Glomerular visceral epithelial cell (primary cell): Measurements from ENCODE around the gene NAA80.

ENCODE experiments used
- DNase-seq: peaks from one replicate; pipeline ENCODE4 v3.0.0-alpha.2; 2016; ENCODE audit errors: extremely low spot score

The NAA80 gene

GRCh38 chr3:50330330-50330729 is 31.1 kb upstream of the NAA80 start:
- DNase-seq, result no peak

- peak; percentile 96 for DNase-seq
These were observed 28.9 kb upstream of the NAA80 start, which contains the start of gene TUSC2 for GRCh38 chr3:50327943-50328691. TUSC2 (minus strand) TSS chr3:50328223; CDS start chr3:50328099, 124 bp downstream.

DNA sequence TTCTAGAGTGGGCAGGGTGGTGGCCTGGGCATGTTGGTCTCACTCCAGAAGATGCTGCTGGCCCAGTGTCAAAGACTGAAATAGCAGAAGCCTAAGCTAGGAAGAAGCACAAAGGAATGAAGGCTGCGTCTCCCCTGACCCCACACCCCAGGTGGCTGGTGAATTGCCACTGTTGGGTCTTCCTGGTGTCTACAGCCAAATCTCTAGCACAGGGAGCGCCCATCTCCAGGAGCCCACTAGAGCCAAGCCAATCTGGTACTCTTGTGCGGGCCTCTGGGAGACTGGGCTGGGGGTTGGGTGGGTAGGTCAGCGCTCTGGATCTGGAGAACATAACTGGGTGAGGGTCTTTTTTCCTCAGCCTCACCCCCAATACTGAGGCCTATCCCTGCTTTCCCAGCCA is 27.9 kb upstream of the NAA80 start:
- DNase-seq, result no peak

- no peak for DNase-seq
These were observed 27.0 kb upstream of the NAA80 start for GRCh38 chr3:50326182-50326541.

GRCh38 chr3:50325497-50326181 is 26.4 kb upstream of the NAA80 start:
- no peak for DNase-seq

- no peak for DNase-seq
These were observed 25.9 kb upstream of the NAA80 start for GRCh38 chr3:50325113-50325480.

GRCh38 chr3:50324351-50325112 is 25.3 kb upstream of the NAA80 start:
- DNase-seq, result peak; percentile 68

GRCh38 chr3:50323614-50324199 is 24.5 kb upstream of the NAA80 start:
- no peak for DNase-seq

DNA sequence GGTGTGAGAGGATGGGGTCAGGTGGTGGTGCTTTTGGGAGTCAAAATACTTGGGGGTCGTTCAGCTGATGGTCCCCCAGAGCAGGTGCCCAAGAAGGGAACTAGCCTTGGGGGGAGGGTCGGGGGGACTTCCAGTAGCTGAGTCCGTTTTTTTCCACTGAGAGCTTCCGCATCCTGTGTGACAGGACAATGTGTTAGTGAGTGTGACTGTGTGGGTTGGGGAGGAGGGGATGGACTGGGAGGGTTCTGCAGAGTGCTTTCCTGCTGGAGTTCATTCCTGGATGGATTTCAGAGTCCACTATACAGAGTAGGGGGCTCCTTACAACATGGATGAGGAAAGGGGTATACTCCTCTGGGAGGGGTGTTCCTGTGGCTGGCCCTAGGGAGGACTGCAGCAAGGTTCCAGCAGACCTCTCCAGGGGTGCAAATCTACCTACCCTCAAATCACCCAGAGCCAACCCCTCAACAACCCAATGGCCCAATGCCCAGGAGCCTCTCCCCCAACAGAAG is 23.9 kb upstream of the NAA80 start:
- no peak for DNase-seq

GRCh38 chr3:50322386-50323091 is 23.3 kb upstream of the NAA80 start, which contains the start of gene HYAL2:
HYAL2 (minus strand) TSS chr3:50322745; CDS start chr3:50320489, 2,256 bp downstream.
- no peak for DNase-seq

- no peak for DNase-seq
These were observed 22.8 kb upstream of the NAA80 start for GRCh38 chr3:50322115-50322385.

- peak; percentile 84 for DNase-seq
These were observed 22.3 kb upstream of the NAA80 start for GRCh38 chr3:50321336-50322114.

DNA sequence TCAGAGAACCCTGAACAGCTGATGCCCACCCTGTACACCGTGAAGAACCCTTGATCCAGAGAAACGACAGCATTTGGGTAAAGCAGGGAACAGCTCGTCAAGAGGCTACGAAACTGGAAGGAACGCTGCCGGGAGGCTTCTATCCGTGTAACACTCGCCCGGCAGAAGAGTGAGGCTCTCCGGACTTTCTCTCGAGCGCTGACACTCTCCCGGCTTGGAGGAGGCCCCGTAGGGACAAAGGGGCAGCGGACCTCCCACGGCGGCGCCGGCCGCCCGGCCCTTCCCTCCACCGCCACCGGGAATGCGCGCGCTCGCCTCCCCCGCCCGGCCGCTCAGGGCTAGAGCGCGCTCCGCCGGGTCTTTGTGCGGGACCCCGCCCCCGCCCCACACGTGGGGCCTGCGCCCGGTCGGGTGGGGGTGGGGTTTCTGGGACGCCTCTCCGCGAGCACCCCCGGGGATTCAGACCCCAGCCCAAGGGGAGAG is 21.7 kb upstream of the NAA80 start:
- peak; percentile 68 for DNase-seq

DNA sequence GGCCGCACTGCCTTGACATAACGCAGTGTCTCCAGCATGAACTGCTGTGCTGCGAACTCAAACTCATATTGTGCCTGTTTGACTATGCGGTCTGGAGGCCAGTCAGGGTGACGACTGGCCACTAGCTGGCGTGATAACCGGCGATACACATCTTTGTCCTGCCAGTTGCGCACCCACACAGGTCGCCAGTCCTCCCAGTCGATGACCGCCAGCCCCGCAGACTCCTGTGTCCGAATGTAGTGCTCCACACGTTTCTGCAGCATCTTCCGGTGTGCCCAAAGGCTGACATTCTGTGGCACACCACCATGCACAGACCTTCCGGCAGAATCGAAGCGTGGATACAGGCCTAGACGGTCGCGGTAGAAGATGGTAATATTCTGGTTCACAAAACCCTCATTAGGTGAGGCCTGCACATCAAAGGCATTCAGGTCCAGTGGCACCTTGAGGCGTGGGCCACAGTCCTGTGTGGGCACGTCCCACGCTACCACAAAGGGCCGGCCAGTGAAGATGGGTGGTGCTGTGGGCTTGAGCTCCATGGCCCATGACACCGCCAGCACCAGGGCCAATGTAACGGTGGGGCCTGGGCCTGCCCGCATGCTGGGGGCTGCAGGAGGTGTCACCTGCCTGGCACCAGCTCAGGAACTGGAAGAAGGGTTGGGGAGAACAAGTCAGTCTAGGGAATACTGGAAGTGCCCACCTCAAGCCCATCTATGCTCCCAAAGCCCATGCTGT is 20.9 kb upstream of the NAA80 start:
- no peak for DNase-seq

DNA sequence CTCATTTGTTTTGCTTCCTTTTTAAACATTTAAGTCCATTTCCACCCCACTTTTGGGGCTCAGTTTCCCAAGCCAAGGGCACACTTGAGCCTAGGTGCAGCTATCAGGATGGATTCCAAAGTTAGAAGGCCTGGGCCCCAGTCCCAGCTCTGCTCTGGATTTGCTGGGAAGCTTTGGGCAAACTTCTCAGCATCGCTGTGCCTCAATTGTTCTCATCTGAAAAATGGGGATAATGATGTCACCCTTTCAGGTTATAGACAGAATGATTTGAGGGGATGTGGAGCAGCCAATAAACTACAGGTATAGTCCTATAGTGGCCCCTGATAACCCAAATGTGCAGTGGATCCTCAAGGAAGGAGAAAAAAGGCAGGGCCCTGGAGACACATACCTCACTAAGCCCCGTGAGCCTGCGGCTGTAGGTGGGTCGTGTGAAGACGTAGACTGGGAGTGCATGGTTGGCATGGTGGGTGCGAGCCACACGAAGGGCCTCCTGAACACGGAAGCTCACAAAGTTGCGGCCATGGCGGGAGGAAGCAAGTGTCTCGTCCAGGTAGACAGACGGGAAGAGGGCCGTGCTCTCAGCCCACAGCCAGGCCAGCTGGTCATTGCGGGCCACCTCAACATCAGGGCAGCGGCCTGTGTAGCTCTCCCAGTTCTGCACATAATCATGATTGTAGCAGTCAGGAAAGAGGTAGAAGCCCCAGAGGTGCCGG is 20.1 kb upstream of the NAA80 start:
- DNase-seq, result no peak

- no peak for DNase-seq
These were observed 19.4 kb upstream of the NAA80 start for GRCh38 chr3:50318615-50319014.

DNA sequence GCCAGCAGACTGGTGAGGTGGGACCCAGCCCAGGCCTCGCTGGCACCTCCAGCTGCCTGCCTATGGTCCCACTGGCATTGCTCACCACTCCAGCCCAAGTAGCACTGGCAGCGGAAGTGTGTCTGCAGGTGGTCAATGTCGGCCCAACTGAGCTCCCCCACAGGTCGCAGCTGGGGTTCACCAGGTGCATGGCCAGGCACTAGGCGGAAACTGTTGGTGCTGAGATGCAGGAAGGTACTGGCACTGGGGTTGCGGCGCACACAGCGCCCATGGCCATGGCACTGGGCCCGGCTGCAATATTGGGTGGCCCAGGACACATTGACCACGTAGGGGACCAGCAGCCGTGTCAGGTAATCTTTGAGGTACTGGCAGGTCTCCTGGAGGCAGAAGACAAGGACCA is 19.0 kb upstream of the NAA80 start:
- DNase-seq, result no peak

GRCh38 chr3:50317300-50317699 is 18.1 kb upstream of the NAA80 start:
- DNase-seq, result no peak

DNA sequence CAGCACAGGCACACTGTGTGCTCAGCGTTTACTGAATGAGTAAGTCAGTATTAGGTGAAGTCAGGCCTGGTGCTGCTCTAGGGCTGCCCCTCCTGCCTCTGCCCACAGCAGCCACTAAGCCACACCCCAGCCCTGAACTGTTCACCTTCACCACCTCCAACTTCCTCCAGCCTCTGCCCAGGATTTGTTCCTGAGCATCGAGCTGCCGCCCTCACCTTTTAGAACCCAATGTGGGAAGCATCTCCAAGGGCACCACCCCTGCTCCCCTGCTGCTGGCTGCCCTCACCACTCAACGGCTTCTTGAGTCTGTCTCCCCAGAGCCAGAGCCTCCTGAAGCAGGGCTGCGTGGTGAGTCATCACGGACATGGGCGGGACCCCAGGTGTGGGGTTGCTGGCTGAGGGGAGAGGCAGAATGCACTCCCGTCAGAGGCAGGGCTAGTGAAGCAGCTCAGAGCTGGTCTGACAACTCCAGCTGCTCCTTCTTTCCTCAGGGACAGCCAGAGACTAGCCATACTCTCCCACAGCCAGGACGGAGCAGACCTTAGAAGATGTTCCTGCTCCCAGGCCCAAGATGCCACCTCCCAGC is 17.5 kb upstream of the NAA80 start:
- DNase-seq, result peak; percentile 87
